GM12873 (cell line): ENCODE measurements around the gene ETFDH.
A peak's percentile ranks its signal among the peaks of the same experiment; 100 is the strongest.

Experiments
- TF ChIP-seq, protein P1 (sequence below): IDR thresholded peaks from 2 replicates; pipeline ENCODE4 v1.5.1; 2012; ENCODE audit warnings: low read depth, mild to moderate bottlenecking, moderate library complexity, low read length, control low read depth; ENCODE audit not compliant: insufficient read depth; ENCODE audit errors: missing control alignments

ETFDH gene

DNA sequence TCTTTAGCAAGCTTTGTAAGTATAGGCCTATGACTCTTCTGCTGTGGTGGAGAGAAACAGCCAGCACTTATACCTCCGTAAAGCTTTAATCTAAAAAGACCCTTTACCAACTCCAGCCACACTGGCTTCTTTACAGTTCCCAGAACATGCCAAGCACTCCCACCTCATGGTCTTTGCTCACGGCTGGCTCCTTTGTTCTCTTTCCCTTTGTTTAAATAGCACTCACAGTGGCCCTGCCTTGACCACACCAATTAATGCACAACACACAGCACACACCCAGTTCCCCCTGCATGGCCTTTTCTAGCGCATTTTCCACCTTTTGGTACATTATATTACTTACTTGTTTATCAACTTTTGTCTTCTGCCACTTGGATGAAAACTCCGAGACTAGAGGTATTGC lies 32.2 kb downstream of the ETFDH start:
- TF ChIP-seq, protein P1, sequence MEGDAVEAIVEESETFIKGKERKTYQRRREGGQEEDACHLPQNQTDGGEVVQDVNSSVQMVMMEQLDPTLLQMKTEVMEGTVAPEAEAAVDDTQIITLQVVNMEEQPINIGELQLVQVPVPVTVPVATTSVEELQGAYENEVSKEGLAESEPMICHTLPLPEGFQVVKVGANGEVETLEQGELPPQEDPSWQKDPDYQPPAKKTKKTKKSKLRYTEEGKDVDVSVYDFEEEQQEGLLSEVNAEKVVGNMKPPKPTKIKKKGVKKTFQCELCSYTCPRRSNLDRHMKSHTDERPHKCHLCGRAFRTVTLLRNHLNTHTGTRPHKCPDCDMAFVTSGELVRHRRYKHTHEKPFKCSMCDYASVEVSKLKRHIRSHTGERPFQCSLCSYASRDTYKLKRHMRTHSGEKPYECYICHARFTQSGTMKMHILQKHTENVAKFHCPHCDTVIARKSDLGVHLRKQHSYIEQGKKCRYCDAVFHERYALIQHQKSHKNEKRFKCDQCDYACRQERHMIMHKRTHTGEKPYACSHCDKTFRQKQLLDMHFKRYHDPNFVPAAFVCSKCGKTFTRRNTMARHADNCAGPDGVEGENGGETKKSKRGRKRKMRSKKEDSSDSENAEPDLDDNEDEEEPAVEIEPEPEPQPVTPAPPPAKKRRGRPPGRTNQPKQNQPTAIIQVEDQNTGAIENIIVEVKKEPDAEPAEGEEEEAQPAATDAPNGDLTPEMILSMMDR, result no peak

DNA sequence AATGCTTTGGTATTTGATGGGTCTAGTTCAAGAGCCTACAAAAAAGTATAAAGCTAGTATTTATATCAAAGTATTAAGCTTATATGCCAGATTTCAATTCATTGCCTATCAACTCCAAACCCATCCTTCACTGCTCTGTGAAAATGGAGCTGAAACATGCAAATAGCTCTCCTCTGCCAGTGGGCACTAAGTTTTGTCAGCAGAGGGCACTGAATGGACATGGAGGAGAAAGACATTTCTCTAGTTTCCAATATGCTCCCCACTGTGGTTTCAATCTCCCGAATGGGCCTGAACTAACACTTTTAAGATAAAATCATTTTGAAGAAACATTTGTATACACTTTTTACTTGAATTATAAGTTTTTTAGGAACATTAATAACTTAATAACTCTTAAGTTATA lies 38.7 kb downstream of the ETFDH start:
- TF ChIP-seq, protein P1, result peak; percentile 6

DNA sequence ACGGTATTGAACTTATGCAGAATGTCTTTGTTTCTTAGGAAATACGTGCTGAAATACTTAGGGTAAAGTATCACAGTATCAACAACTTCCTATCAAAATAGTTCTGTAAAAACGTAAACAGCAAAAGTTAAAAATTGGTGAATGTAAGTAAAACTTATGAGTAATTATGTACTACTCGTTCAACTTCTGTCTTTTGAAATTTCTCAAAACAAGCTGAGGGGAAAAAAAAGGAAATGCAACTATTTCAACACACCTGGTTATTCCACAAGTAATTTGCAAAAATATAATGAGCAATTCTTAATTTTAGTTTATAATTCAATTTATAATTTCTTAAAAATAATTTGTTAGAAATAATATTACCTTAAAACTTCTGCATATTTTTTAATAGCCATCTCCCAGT lies 42.8 kb downstream of the ETFDH start:
- TF ChIP-seq, protein P1, result no peak

DNA sequence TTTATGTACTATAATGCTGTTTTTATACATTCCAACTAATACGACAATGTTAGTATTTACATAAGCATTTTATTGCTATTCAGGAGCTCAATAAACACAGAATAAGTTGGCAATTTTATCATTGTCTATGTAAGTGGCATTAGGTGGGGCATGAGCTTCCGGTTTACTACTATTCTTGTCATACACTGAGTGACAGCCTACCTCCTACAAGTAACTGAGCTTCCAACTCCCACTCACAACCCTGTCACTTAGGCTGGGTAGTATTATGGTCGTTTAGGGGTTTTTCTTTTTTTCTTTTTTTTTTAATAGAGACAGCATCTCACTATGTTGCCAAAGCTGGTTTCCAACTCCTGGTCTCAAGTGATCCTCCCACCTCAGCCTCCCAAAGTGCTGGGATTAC lies 43.7 kb downstream of the ETFDH start:
- TF ChIP-seq, protein P1, result no peak

DNA sequence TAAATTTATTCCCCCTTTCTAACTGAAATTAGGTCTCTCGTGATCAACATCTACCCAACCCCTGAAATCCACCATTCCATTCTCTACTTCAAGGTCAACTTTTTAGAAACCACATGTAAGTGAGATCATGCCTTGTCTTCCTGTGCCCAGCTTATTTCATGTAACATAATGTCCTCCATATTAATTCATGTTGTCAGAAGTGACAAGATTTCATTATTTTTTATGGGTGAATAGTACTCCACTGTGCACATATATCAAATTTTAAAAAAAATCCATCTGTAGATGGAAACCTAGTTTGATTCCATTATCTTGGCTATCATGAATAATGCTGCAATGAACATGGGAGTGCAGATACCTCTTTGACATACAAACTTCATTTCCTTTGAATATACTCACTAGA lies 49.6 kb downstream of the ETFDH start:
- TF ChIP-seq, protein P1, result no peak

DNA sequence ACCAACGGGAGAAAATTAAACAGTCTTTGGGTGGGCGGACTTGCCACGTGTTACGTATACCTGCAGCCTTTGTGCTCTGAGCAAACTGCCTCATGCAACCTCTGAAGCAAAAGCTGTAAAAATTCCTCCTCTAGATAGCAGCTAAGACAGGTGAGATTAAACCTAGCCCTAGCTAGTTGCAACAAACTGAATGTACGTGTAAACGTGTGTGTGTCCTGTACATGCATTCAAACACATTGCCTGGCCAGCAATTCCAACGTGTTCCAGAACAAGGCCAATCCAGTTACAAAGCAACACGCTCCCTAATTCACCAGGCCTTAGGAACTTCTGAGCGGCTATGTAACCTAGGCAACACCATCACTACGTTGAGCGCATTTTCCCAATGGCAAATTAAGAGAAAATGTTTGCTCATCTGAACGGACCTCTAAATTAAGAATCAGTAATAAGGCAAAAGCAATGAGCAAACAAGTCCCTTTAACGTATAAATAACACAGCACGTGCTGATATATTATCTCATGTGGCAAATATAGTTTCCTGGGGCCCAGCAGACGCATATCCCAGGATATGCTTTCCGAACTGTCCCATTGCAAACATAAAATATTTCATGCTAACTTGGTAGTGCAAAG lies 50.3 kb downstream of the ETFDH start:
- TF ChIP-seq, protein P1, result no peak

DNA sequence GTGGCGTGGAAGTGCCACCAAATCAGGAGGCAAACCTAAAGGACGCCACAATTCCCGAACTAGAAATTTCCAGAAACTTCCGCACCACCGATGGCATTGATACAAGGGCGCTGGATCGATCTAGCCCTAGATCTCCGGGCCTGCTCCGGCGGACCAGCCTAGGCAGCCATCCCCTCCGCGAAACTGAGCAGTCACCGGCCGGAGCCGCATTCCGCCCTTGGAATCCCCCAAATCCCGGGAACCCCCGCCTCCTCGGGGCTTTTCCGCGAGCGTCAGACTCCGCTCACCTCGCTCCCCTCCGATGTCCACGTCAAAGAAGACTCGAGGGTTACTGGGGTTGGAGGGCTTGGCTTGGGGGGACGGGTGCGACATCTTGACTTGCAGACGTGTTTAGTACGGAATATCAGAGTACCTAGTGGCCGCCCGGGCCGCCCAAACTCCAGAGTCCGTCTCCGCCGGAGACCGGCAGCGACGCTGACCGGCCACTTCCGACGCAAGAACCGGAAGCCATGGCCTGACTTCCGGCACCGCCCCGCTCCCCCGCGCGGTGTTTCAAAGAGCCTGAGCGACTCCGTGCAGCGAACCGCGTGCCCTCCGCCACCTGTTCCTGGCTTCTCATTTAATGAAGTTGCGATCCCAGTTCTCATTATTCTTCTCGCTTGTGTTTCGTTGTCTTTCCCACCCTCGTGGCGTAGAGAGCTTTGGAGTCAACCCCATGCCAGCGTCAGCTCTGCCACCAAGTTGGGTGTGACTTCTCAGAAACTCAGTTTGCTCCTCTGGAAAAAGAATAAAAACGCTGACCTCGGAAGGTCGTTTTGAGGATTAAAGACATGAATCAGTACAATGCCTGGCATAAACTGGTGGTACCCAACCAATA lies 51.1 kb downstream of the ETFDH start, which contains the start of gene PPID:
PPID (minus strand) TSS at position 480 of the 877 bp plus-strand sequence; CDS start at position 372, 108 bp downstream.
- TF ChIP-seq, protein P1, result no peak
